Adipocyte (in vitro differentiated cells): ENCODE data around the gene SLC7A10.

Experiments used
- DNase-seq: peaks from one replicate; pipeline ENCODE4 v3.0.0-alpha.2; 2015; ENCODE audit warnings: low read depth
- H3K27me3 ChIP-seq: replicated peaks from 2 replicates; pipeline ENCODE4 v1.7.0; 2013; ENCODE audit warnings: mild to moderate bottlenecking, low read length, moderate library complexity; ENCODE audit not compliant: control insufficient read depth, insufficient read depth
- H3K36me3 ChIP-seq: 2 replicates; pipeline ENCODE4 v1.7.0; 2013; ENCODE audit warnings: low read length, mild to moderate bottlenecking, moderate library complexity; ENCODE audit not compliant: control insufficient read depth, insufficient read depth, severe bottlenecking
- H3K4me1 ChIP-seq: 2 replicates; pipeline ENCODE4 v1.7.0; 2013; ENCODE audit warnings: mild to moderate bottlenecking, low read length, moderate library complexity; ENCODE audit not compliant: control insufficient read depth, insufficient read depth
- H3K4me3 ChIP-seq: 2 replicates; pipeline ENCODE4 v1.7.0; 2013; ENCODE audit warnings: mild to moderate bottlenecking, low read length, moderate library complexity
- H3K9ac ChIP-seq: 2 replicates; pipeline ENCODE4 v1.7.0; 2013; ENCODE audit warnings: mild to moderate bottlenecking, low read length, moderate library complexity
- H3K9me3 ChIP-seq: 2 replicates; pipeline ENCODE4 v1.7.0; 2013; ENCODE audit warnings: mild to moderate bottlenecking, low read length, moderate library complexity; ENCODE audit not compliant: control insufficient read depth

SLC7A10 gene

GRCh38 chr19:33225458-33225926, at the start of gene SLC7A10:
SLC7A10 (minus strand) TSS chr19:33225850; CDS start chr19:33225703, 147 bp downstream.
- H3K9me3 ChIP-seq: peaks cover 25% of the 10 kb centered on the region
- H3K4me3 ChIP-seq: peak within 1 kb of the TSS; percentile 23
- H3K36me3 ChIP-seq: no peaks in the 10 kb centered on the region
- H3K27me3 ChIP-seq: peaks cover 44% of the 10 kb centered on the region
- peak; percentile 28 for DNase-seq
- H3K4me1 ChIP-seq: no peaks in the 10 kb centered on the region
- H3K9ac ChIP-seq: peak within 1 kb of the TSS; percentile 20

- DNase-seq: no peak
- H3K36me3 ChIP-seq: no peaks in the 10 kb centered on the region
- no peaks in the 10 kb centered on the region for H3K9me3 ChIP-seq
- no peaks in the 10 kb centered on the region for H3K27me3 ChIP-seq
- H3K4me3 ChIP-seq: no peak overlapping the region
- peaks cover 32% of the 10 kb centered on the region for H3K4me1 ChIP-seq
- no peak overlapping the region for H3K9ac ChIP-seq
Observed at GRCh38 chr19:33274663-33275558, 49.3 kb upstream of the SLC7A10 start.

- Histone ChIP-seq H3K36me3 (no peaks in the 10 kb centered on the region), H3K4me3 (no peak overlapping the region), H3K4me1 (peaks cover 30% of the 10 kb centered on the region), H3K9me3 (no peaks in the 10 kb centered on the region), H3K9ac (peak overlapping the region; percentile 21), H3K27me3 (no peaks in the 10 kb centered on the region)
- peak; percentile 71 for DNase-seq
Observed at GRCh38 chr19:33273881-33274662, 48.4 kb upstream of the SLC7A10 start.

GRCh38 chr19:33273065-33273736, 47.6 kb upstream of the SLC7A10 start:
- H3K4me1 ChIP-seq: peaks cover 23% of the 10 kb centered on the region
- no peaks in the 10 kb centered on the region for H3K36me3 ChIP-seq
- no peak for DNase-seq
- peak overlapping the region; percentile 21 for H3K9ac ChIP-seq
- no peak overlapping the region for H3K4me3 ChIP-seq
- no peaks in the 10 kb centered on the region for H3K9me3 ChIP-seq
- H3K27me3 ChIP-seq: no peaks in the 10 kb centered on the region

GRCh38 chr19:33271246-33272021, 45.8 kb upstream of the SLC7A10 start:
- no peak for DNase-seq
- no peaks in the 10 kb centered on the region for H3K9me3 ChIP-seq
- H3K36me3 ChIP-seq: no peaks in the 10 kb centered on the region
- no peaks in the 10 kb centered on the region for H3K27me3 ChIP-seq
- no peak overlapping the region for H3K9ac ChIP-seq
- no peak overlapping the region for H3K4me3 ChIP-seq
- peaks cover 18% of the 10 kb centered on the region for H3K4me1 ChIP-seq

- Histone ChIP-seq H3K36me3 (no peaks in the 10 kb centered on the region), H3K9me3 (no peaks in the 10 kb centered on the region)
Observed at GRCh38 chr19:33270769-33271168, 45.1 kb upstream of the SLC7A10 start.

GRCh38 chr19:33269016-33269415, 43.4 kb upstream of the SLC7A10 start:
- Histone ChIP-seq H3K36me3 (no peaks in the 10 kb centered on the region), H3K4me3 (no peak overlapping the region), H3K4me1 (peaks cover 9% of the 10 kb centered on the region), H3K9me3 (no peaks in the 10 kb centered on the region), H3K9ac (no peak overlapping the region), H3K27me3 (peaks cover 4% of the 10 kb centered on the region)
- no peak for DNase-seq

More at GRCh38 chr19:33270769-33271168, 45.1 kb upstream of the SLC7A10 start:
- Histone ChIP-seq H3K9ac (no peak overlapping the region), H3K4me1 (peaks cover 18% of the 10 kb centered on the region), H3K27me3 (no peaks in the 10 kb centered on the region), H3K4me3 (no peak overlapping the region)
- DNase-seq: no peak

- Histone ChIP-seq H3K9ac (no peak overlapping the region), H3K36me3 (no peaks in the 10 kb centered on the region), H3K4me1 (peaks cover 2% of the 10 kb centered on the region), H3K27me3 (peaks cover 4% of the 10 kb centered on the region), H3K4me3 (no peak overlapping the region), H3K9me3 (no peaks in the 10 kb centered on the region)
- DNase-seq: no peak
Observed at GRCh38 chr19:33268162-33268991, 42.7 kb upstream of the SLC7A10 start.

GRCh38 chr19:33267706-33268105, 42.1 kb upstream of the SLC7A10 start:
- no peak for DNase-seq
- Histone ChIP-seq H3K4me1 (no peaks in the 10 kb centered on the region), H3K36me3 (no peaks in the 10 kb centered on the region), H3K4me3 (no peak overlapping the region), H3K27me3 (peaks cover 4% of the 10 kb centered on the region), H3K9ac (no peak overlapping the region), H3K9me3 (no peaks in the 10 kb centered on the region)

GRCh38 chr19:33266974-33267484, 41.4 kb upstream of the SLC7A10 start:
- DNase-seq: no peak
- no peaks in the 10 kb centered on the region for H3K36me3 ChIP-seq

More at GRCh38 chr19:33266974-33267484, 41.4 kb upstream of the SLC7A10 start:
- Histone ChIP-seq H3K9ac (no peak overlapping the region), H3K4me3 (no peak overlapping the region), H3K9me3 (no peaks in the 10 kb centered on the region), H3K27me3 (peaks cover 4% of the 10 kb centered on the region), H3K4me1 (no peaks in the 10 kb centered on the region)
